Mesothelial cell of epicardium (in vitro differentiated cells): ENCODE measurements around the gene BLTP3A. TPM values are rescaled to one million over a fixed set of nuclear protein-coding genes. Genes with fewer than 3 reads are reported as not detected.
A peak's percentile ranks its signal among the peaks of the same experiment; 100 is the strongest.
"Not testable (repeated sequence)": the region's sequence is repeated elsewhere in the genome, so short reads cannot be mapped to it uniquely, and the experiment has no call there.

ENCODE experiments used
- DNase-seq, 2 experiments: peaks; one replicate each; pipeline ENCODE4 v3.0.0; 2021; ENCODE audit warnings: low spot score in 2 of 2; ENCODE audit not compliant: unreplicated experiment in 2 of 2
- H3K27ac Mint-ChIP-seq: 2 replicates; pipeline ENCODE4 v1.8.0; 2021; ENCODE audit warnings: mixed read lengths
- H3K27me3 Mint-ChIP-seq: 2 replicates; pipeline ENCODE4 v1.8.0; 2021; ENCODE audit warnings: low read depth, mixed read lengths
- H3K36me3 Mint-ChIP-seq: 2 replicates; pipeline ENCODE4 v1.8.0; 2021; ENCODE audit warnings: mixed read lengths
- H3K4me1 Mint-ChIP-seq: 2 replicates; pipeline ENCODE4 v1.8.0; 2021; ENCODE audit warnings: mixed read lengths
- H3K4me3 Mint-ChIP-seq: 2 replicates; pipeline ENCODE4 v1.8.0; 2021; ENCODE audit warnings: mild to moderate bottlenecking, moderate library complexity, mixed read lengths
- H3K9me3 Mint-ChIP-seq: 2 replicates; pipeline ENCODE4 v1.8.0; 2021; ENCODE audit warnings: mixed read lengths
- total RNA-seq: library from RNA; stranded (reverse); gene quantifications from 3 replicates; pipeline ENCODE4 v1.2.1, GENCODE V29; 2021
- TF ChIP-seq, protein P1 (sequence below): fragments of 200-600 bp; sonication (generic); IDR thresholded peaks from one replicate; pipeline ENCODE4 v1.5.0; 2021; ENCODE audit warnings: antibody characterized with exemption; ENCODE audit not compliant: unreplicated experiment

BLTP3A gene
- total RNA-seq, 1 donor from 2014 or later = 14.6 TPM

DNA sequence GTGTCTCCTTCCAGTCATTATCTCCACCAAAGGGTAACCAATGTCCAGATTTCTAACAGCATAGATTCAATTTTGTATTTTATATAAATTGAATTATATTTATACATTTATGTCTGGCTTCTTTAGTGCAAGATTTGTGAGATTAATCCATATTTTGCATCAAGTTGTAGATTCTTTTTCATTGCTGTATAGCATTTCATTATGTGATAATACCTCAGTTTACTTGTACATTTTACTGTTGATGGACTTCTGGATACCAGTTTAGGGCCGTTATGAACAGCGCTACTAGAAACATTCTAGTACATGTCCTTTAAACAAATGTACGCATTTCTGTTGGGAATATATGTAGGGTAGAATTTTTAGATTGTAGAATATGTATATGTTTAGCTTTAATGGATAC is 6.2 kb downstream of the BLTP3A start:
- Mint-ChIP-seq H3K27ac (no peak overlapping the region), H3K27me3 (no peaks in the 10 kb centered on the region), H3K4me1 (peaks cover 21% of the 10 kb centered on the region)

DNA sequence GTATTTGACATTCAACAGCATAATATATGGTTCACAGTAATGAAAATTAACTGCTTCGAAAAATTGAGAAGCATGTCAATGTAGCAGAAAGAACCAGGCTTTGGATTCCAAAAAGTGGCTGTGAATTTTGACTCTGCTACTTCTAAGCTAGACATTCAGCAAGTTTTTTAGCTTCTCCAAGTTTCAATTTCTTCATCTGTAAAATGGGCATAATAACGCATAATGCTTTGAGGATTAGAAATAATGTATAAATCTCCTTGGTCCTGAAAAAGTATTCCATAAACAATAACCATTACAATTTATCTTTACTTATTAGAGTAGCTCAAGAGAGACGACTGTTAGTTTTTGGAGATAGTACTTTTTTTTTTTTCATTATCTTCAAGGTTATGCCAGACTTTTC is 7.7 kb downstream of the BLTP3A start:
- Mint-ChIP-seq H3K4me3 (no peak overlapping the region), H3K4me1 (peaks cover 14% of the 10 kb centered on the region), H3K36me3 (no peaks in the 10 kb centered on the region), H3K27ac (peak overlapping the region; percentile 53), H3K9me3 (no peaks in the 10 kb centered on the region), H3K27me3 (no peaks in the 10 kb centered on the region)
- no peak for DNase-seq
- TF ChIP-seq, protein P1, sequence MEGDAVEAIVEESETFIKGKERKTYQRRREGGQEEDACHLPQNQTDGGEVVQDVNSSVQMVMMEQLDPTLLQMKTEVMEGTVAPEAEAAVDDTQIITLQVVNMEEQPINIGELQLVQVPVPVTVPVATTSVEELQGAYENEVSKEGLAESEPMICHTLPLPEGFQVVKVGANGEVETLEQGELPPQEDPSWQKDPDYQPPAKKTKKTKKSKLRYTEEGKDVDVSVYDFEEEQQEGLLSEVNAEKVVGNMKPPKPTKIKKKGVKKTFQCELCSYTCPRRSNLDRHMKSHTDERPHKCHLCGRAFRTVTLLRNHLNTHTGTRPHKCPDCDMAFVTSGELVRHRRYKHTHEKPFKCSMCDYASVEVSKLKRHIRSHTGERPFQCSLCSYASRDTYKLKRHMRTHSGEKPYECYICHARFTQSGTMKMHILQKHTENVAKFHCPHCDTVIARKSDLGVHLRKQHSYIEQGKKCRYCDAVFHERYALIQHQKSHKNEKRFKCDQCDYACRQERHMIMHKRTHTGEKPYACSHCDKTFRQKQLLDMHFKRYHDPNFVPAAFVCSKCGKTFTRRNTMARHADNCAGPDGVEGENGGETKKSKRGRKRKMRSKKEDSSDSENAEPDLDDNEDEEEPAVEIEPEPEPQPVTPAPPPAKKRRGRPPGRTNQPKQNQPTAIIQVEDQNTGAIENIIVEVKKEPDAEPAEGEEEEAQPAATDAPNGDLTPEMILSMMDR = no peak

More for the DNA sequence above, 6.2 kb downstream of the BLTP3A start:
- Mint-ChIP-seq H3K9me3 (no peaks in the 10 kb centered on the region), H3K4me3 (no peak overlapping the region), H3K36me3 (no peaks in the 10 kb centered on the region)
- TF ChIP-seq, protein P1 = no peak
- no peak for DNase-seq

DNA sequence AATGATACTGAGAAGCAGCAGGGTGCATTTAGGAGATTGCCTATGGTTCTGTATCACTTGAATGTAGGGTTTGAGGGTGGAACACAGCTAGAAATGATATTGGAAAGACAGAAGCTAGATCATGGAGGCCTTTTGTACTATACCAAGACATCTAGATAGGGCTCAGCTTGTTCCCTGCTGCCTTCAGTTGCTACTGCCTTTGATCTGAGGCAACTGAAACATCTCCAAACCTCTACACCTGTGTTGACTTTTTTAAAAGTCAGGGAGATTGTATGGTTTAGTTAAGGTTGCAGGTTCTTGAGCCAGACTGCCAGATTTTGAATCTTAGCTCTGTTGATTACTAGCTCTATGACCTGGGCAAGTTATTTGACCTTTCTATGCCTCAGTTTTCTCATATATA is 12.7 kb downstream of the BLTP3A start:
- Mint-ChIP-seq H3K4me1 (peaks cover 8% of the 10 kb centered on the region), H3K27me3 (no peaks in the 10 kb centered on the region), H3K36me3 (no peaks in the 10 kb centered on the region), H3K9me3 (no peaks in the 10 kb centered on the region), H3K4me3 (no peak overlapping the region), H3K27ac (no peak overlapping the region)
- DNase-seq = no peak
- TF ChIP-seq, protein P1 = no peak

- not testable (repeated sequence) for H3K9me3 Mint-ChIP-seq, DNase-seq, H3K4me1 Mint-ChIP-seq, H3K27me3 Mint-ChIP-seq, H3K27ac Mint-ChIP-seq, H3K4me3 Mint-ChIP-seq, H3K36me3 Mint-ChIP-seq
Observed at GRCh38 chr6:34805074-34805473, 13.2 kb downstream of the BLTP3A start.

- no peaks in the 10 kb centered on the region for H3K27me3 Mint-ChIP-seq
- no peak overlapping the region for H3K4me3 Mint-ChIP-seq
- no peak for DNase-seq
- no peak overlapping the region for H3K27ac Mint-ChIP-seq
- TF ChIP-seq, protein P1 = no peak
- H3K4me1 Mint-ChIP-seq = no peaks in the 10 kb centered on the region
- no peaks in the 10 kb centered on the region for H3K36me3 Mint-ChIP-seq
- H3K9me3 Mint-ChIP-seq = no peaks in the 10 kb centered on the region
Observed at GRCh38 chr6:34806738-34807453, 15.0 kb downstream of the BLTP3A start.

- not testable (repeated sequence) for H3K27me3 Mint-ChIP-seq, H3K27ac Mint-ChIP-seq, DNase-seq, H3K9me3 Mint-ChIP-seq, H3K4me1 Mint-ChIP-seq, H3K4me3 Mint-ChIP-seq, H3K36me3 Mint-ChIP-seq
Observed at GRCh38 chr6:34808473-34808872, 16.6 kb downstream of the BLTP3A start.

GRCh38 chr6:34809419-34809818 is 17.5 kb downstream of the BLTP3A start:
- H3K4me1 Mint-ChIP-seq, H3K36me3 Mint-ChIP-seq, H3K27me3 Mint-ChIP-seq, H3K27ac Mint-ChIP-seq, H3K4me3 Mint-ChIP-seq, H3K9me3 Mint-ChIP-seq, DNase-seq: not testable (repeated sequence)
